Measurements from ENCODE around the gene CTNNB1. TPM values are rescaled to one million over a fixed set of nuclear protein-coding genes. Genes with fewer than 3 reads are reported as not detected.
"Not testable (repeated sequence)": the region's sequence is repeated elsewhere in the genome, so short reads cannot be mapped to it uniquely, and the experiment has no call there.

CTNNB1 gene
- total RNA-seq, 4 donors from 2014 or later = 319 to 1,124 (median 518) TPM

DNA sequence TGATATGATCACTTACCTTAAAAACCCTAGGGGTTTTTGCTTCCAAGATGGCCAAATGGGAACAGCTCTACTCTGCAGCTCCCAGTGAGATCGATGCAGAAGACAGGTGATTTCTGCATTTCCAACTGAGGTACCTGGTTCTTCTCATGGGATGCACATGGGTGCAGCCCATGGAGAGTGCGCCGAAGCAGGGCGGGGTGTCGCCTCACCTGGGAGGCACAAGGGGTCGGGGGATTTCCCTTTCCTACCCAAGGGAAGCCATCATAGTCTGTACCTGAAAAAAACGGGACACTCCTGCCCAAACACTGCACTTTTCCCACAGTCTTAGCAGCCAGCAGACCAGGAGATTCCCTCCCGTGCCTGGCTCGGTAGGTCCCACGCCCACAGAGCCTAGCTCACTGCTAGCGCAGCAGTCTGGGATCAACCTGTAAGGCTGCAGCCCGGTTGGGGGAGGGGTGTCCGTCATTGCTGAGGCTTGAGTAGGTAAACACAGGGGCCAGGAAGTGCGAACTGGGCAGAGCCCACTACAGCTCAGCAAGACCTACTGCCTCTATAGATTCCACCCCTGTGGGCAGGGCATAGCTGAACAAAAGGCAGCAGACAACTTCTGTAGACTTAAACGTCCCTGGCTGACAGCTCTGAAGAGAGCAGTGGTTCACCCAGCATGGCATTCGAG is 78.6 kb downstream of the CTNNB1 start:
- TF ChIP-seq, protein P1, sequence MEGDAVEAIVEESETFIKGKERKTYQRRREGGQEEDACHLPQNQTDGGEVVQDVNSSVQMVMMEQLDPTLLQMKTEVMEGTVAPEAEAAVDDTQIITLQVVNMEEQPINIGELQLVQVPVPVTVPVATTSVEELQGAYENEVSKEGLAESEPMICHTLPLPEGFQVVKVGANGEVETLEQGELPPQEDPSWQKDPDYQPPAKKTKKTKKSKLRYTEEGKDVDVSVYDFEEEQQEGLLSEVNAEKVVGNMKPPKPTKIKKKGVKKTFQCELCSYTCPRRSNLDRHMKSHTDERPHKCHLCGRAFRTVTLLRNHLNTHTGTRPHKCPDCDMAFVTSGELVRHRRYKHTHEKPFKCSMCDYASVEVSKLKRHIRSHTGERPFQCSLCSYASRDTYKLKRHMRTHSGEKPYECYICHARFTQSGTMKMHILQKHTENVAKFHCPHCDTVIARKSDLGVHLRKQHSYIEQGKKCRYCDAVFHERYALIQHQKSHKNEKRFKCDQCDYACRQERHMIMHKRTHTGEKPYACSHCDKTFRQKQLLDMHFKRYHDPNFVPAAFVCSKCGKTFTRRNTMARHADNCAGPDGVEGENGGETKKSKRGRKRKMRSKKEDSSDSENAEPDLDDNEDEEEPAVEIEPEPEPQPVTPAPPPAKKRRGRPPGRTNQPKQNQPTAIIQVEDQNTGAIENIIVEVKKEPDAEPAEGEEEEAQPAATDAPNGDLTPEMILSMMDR (IDR thresholded peaks at IDR 0.05) = no peak
- TF ChIP-seq POLR2A (IDR thresholded peaks at IDR 0.05) = no peak
- intact Hi-C loops (cut with DNase I; ENCODE audit: low total_unique reads) = no loop called here
- no peak overlapping the region for H3K4me3 ChIP-seq

DNA sequence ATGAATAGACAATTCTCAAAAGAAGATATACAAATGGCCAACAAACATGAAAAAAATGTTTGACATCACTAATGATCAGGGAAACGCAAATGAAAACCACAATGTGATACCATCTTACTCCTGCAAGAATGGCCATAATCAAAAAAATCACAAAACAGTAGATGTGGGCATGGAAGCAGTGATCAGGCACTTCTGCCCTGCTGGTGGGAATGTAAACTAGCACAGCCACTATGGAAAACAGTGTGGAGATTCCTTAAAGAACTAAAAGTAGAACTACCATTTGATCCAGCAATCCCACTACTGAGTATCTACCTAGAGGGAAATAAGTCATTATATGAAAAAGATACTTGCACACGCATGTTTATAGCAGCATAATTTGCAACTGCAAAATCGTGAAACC is 85.6 kb downstream of the CTNNB1 start:
- H3K9me3 ChIP-seq; DNase-seq; H3K4me3 ChIP-seq; H3K27ac ChIP-seq; H3K36me3 ChIP-seq; H3K27me3 ChIP-seq; intact Hi-C loops (cut with DNase I; ENCODE audit: low total_unique reads); H3K4me1 ChIP-seq: not testable (repeated sequence)

More for the DNA sequence above, 78.6 kb downstream of the CTNNB1 start:
- DNase-seq = no peak
- no peaks in the 10 kb centered on the region for H3K4me1 ChIP-seq
- no peaks in the 10 kb centered on the region for H3K9me3 ChIP-seq
- H3K36me3 ChIP-seq = no peaks in the 10 kb centered on the region
- no peaks in the 10 kb centered on the region for H3K27me3 ChIP-seq
- H3K27ac ChIP-seq = no peak overlapping the region

DNA sequence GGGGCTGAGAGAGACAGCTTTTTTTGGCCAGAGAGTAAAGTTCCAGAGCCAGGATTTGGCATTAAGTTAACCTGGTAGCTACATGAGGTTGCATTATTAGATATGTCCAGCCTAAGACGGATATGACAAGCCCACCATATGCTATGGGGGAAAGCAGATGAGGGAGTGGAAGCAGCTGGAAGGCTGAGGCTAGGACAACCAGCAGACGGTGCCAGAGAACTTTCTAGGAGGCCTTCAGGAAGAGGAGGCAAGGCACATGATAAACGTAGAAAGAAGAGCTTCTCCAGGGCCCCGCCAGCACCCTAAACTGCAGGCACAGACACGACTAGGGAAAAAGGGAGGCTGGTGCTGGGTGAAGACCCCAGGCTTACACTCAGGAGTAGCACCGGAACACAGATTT is 87.0 kb downstream of the CTNNB1 start:
- no peak overlapping the region for H3K4me3 ChIP-seq
- no peaks in the 10 kb centered on the region for H3K9me3 ChIP-seq
- TF ChIP-seq, protein P1 (IDR thresholded peaks at IDR 0.05) = no peak
- TF ChIP-seq POLR2A (IDR thresholded peaks at IDR 0.05) = no peak
- H3K4me1 ChIP-seq = no peaks in the 10 kb centered on the region
- no peaks in the 10 kb centered on the region for H3K36me3 ChIP-seq
- no peak for DNase-seq
- H3K27me3 ChIP-seq = no peaks in the 10 kb centered on the region
- no peak overlapping the region for H3K27ac ChIP-seq
- intact Hi-C loops (cut with DNase I; ENCODE audit: low total_unique reads) = no loop called here

DNA sequence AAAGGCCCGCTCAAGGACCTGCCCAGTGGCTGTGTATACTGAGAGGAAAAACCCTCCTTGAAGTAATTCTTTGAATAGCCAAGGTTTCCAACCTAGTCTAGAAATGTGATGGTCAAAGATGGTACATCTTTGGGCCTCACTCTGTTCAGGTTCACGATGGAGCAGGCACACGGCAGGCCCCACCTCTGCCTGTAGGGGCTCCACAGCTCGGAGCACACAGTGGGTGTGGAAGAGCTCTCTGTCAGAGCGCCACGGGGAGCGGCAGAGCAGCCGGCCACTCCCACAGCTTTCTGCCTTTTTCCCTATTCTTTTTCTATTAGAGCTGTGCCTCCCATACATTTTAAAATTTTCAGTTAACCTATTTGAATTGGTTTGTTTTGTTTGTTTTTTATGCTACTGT is 89.5 kb downstream of the CTNNB1 start:
- no peaks in the 10 kb centered on the region for H3K9me3 ChIP-seq
- H3K27ac ChIP-seq = no peak overlapping the region
- DNase-seq = no peak
- H3K4me3 ChIP-seq = no peak overlapping the region
- intact Hi-C loops (cut with DNase I; ENCODE audit: low total_unique reads) = no loop called here
- no peak for TF ChIP-seq POLR2A (IDR thresholded peaks at IDR 0.05)
- TF ChIP-seq, protein P1 (IDR thresholded peaks at IDR 0.05) = no peak
- no peaks in the 10 kb centered on the region for H3K4me1 ChIP-seq
- H3K27me3 ChIP-seq = no peaks in the 10 kb centered on the region
- H3K36me3 ChIP-seq = no peaks in the 10 kb centered on the region

Small RNA genes lying within 50 kb of the gene (small RNA-seq; reads per million reads assigned to genes)
- gene MRPS31P1 = not detected
